GM12801 (cell line): ENCODE measurements around the gene CRTC3.

Experiments used
- CTCF ChIP-seq: IDR thresholded peaks from one replicate; pipeline ENCODE4 v1.5.1; 2011; ENCODE audit warnings: control low read depth; ENCODE audit not compliant: insufficient read length; ENCODE audit errors: extremely low read depth

The CRTC3 gene

DNA sequence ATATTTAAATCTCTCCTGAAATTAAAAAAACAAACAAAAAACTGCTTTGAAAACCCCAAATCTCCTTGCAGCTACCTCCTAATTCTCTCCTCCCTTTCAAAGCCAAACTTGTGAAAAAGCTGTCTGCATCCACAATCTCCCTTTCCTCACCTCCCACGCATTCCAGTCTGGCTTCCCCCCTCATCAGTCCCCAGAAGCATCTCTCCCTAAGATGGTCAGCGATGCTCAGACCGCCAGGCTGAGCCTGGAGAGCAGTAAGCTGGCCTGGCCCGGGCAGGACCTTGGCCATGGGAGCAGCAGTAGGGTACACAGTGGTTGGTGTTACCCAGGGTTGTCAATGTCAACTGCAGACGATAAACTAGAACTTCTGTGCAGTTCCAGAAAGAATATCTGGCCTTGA is 154.6 kb downstream of the CRTC3 start:
- no peak for TF ChIP-seq CTCF

DNA sequence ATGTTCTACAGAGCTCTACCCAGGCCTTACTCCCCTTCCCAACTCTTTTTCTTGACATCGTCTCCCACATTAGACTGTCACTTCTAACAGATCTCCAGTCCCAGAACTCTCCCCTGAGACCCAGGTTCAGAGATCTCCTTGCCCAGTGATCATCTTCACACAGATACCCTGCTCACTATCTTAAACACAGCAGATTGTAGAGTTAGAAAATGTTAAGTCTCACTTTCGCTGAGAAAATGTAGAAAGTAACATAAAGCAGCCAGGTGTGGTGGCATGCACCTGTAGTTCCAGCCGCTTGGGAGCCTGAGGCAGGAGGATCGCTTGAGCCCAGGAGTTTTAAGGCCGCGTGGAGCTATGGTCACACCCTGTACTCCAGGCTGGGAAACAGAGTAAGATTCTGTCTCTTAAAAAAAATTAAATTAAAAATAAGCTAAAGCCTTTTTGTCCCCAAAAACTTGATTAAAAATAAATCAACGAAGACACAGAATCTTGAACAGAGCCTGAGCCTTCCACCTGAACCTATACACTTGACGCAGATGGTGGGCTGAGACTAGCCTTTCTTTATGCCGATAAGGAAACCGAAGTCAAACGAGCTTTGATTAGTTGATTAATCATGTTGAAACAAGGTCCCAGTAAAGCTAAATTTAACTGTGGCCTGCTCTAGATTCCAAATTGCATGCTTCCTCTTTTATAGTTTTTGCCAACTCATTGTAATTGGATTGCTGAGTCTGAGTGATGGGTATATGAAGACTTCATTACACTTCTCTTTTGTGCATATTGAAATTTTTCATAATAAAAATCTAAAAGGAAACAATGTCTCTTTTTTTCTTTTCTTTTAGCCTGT is 156.1 kb downstream of the CRTC3 start:
- TF ChIP-seq CTCF: no peak

DNA sequence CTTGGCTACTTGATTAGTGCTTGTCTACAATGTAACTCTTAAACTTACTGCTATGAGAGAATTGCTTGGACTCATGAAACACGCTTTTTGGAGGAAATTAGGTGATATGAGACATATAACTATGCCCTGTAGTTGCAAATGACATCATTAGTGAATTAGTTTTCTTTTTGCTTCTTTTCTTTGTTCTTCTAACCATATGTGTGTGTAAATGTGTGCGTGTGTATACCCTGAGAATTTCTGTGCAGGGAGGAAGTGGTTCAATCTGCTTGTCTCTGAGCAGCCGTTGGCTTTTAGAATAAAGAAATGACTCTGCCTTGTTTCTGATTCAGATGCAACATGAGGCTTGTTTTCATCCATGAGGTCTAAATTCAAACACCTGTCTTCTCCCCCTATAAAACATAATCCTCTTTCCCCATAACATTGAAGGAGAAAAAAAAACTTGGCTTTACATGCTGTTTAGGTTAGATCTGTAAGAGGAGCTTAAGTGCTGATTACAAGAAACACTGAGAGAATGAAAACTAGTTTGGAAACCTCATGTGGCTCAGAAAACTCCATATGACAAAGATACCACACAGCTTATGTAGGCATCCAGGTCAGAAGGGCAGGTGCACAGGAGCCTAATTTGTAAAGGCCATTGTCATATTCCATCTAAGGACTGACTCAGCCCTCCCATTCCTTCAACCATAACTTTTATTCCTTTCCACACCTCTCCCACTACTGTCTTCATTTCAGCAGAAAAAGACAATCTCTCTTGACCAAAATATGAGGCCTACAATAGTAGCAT is 156.9 kb downstream of the CRTC3 start:
- TF ChIP-seq CTCF: no peak

- TF ChIP-seq CTCF: no peak
These were observed 160.9 kb downstream of the CRTC3 start for GRCh38 chr15:90690585-90690984.

- TF ChIP-seq CTCF: no peak
These were observed 161.6 kb downstream of the CRTC3 start for GRCh38 chr15:90691369-90691768.

DNA sequence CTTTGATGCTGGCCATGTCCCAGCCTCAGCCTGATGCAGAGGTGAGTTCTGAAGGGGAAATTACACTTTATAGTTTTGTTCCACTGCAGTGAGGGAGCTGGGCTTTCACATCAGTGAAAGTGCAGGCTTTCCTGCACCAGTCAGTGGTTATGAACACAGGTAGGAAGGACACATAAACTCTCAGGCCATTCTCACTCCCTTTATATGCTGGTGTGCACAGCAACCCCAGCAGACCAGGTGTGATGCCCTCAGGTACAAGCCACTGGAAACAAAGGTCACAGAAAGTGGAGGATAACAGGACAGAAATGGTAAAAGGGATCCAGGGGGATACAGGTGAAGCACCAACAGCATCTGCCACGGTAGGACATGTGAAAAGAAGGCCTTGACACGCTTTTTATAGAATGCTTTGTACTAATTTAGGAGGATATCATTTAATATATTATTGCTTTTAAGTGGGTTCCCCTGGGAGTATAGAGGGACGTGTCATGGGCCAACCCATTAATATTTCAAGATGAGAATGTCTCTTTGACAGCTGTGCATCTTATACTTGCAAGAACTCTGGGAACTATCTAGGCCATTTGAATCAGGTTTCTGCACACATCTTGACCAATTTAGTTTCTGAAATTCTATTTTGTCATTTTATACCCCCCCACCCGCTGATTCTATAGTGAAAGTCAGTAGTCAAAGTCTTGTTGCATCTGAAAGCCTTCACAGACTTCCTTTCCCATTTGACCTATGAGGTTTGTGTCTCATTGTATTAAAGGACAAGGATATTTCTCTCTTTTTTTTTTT is 162.5 kb downstream of the CRTC3 start:
- no peak for TF ChIP-seq CTCF
